ENCODE results near the gene METAP1. TPM values are rescaled to one million over a fixed set of nuclear protein-coding genes. Genes with fewer than 3 reads are reported as not detected.
"Not testable (repeated sequence)": the region's sequence is repeated elsewhere in the genome, so short reads cannot be mapped to it uniquely, and the experiment has no call there.

The METAP1 gene
- total RNA-seq, 2 donors from 2014 or later = 37.2 to 40.1 TPM

DNA sequence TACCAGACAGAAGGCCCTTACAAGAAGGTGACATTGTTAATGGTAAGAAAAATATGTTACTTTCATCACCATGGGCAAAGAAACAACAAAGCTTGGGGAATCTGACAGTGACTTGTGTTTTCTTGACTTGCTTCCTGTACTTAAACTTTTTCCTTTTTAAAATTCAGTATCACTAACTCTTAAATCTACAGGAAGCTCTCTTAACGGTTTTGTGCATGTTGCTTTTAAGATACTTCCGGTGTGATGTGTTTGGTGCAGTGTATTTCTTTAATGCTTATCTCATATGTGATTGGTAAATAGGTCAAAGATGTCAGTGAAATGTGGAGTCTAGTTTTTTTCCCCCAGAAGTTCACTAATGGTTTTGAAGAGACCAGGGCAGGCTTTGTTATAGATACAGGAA lies 47.8 kb downstream of the METAP1 start:
- DNase-seq = no peak
- H3K4me3 Mint-ChIP-seq = peak overlapping the region; percentile 73
- peak overlapping the region; percentile 86 for H3K27ac Mint-ChIP-seq
- no peaks in the 10 kb centered on the region for H3K9me3 ChIP-seq (ENCODE audit: control insufficient read depth, low read length, poor library complexity, severe bottlenecking)
- H3K36me3 Mint-ChIP-seq (ENCODE audit: low read depth) = peaks cover 8% of the 10 kb centered on the region
- H3K4me1 Mint-ChIP-seq = peaks cover 17% of the 10 kb centered on the region
- no peaks in the 10 kb centered on the region for H3K27me3 Mint-ChIP-seq
- ATAC-seq = peak; percentile 97

DNA sequence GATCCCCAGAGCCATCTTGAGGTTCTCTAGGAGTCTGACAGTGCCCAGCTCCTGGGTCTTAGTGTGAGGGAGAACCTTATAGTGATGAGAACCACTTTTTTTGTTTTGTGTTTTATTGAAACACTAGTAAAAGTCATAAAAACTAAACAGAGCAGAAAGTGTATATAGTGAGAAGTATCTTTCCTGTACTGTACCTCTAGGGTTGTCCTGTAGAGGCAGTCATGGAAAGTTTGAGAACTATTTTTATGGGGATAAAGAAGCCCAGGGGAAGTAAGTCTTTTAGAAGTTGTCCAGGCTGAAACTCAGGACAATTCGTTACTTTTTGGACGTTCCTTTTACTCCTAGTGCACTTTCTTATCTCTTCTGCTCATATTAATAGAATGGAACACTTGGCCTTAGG lies 52.2 kb downstream of the METAP1 start:
- H3K36me3 Mint-ChIP-seq (ENCODE audit: low read depth) = peaks cover 9% of the 10 kb centered on the region
- H3K27me3 Mint-ChIP-seq = no peaks in the 10 kb centered on the region
- no peaks in the 10 kb centered on the region for H3K9me3 ChIP-seq (ENCODE audit: control insufficient read depth, low read length, poor library complexity, severe bottlenecking)
- H3K4me3 Mint-ChIP-seq = no peak overlapping the region
- H3K27ac Mint-ChIP-seq = peak overlapping the region; percentile 90
- peaks cover 24% of the 10 kb centered on the region for H3K4me1 Mint-ChIP-seq
- DNase-seq = no peak
- ATAC-seq = no peak

DNA sequence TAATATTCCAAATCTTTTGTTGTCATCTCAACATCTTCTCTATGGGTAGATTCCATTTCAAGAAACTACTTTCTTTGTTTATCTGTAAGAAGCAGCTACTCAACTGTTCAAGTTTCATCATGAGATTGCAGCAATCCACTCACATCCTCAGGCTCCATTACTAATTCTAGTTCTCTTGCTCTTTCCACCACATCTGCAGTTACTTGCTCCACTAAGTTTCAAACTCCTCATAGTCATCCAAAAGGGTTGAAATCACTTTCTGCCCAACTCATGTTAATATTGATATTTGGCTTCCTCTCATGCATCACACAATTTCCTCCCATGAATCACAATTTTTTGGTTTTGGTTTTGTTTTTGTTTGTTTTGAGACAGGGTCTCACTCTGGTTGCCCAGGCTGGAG lies 57.4 kb downstream of the METAP1 start:
- Mint-ChIP-seq H3K4me3 (no peak overlapping the region), H3K27ac (peak overlapping the region; percentile 77), H3K4me1 (peaks cover 30% of the 10 kb centered on the region), H3K27me3 (no peaks in the 10 kb centered on the region), H3K36me3 (ENCODE audit: low read depth) (peaks cover 9% of the 10 kb centered on the region)
- DNase-seq (no peak), ATAC-seq (no peak)
- no peaks in the 10 kb centered on the region for H3K9me3 ChIP-seq (ENCODE audit: control insufficient read depth, low read length, poor library complexity, severe bottlenecking)

DNA sequence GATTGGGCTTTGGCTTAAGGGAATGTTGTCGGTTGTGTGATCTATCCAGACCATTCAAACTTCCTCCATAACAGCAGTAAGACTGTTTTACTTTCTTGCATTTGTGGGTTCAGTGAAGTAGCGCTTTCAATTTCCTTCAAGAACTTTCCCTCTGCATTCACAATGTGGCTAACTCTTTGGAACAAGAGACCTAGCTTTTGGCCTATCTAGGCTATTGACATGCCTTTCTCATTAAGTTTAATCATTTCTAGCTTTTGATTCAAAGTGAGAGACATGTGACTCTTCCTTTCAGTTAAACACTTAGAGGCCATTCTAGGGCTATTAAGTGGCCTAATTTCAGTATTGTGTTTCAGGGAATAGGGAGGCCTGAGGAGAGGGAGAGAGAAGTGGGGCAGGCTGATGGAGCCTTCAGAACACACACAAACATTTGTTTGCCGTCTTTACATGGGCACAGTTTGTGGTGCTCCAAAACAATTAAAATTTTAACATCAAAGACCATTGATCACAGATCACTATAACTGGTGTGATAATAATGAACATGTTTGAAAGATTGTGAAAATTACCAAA lies 59.0 kb downstream of the METAP1 start:
- H3K4me1 Mint-ChIP-seq = peaks cover 30% of the 10 kb centered on the region
- peaks cover 11% of the 10 kb centered on the region for H3K36me3 Mint-ChIP-seq (ENCODE audit: low read depth)
- no peaks in the 10 kb centered on the region for H3K9me3 ChIP-seq (ENCODE audit: control insufficient read depth, low read length, poor library complexity, severe bottlenecking)
- no peaks in the 10 kb centered on the region for H3K27me3 Mint-ChIP-seq
- H3K27ac Mint-ChIP-seq = peak overlapping the region; percentile 34
- DNase-seq (no peak), ATAC-seq (no peak)
- peak overlapping the region; percentile 28 for H3K4me3 Mint-ChIP-seq

DNA sequence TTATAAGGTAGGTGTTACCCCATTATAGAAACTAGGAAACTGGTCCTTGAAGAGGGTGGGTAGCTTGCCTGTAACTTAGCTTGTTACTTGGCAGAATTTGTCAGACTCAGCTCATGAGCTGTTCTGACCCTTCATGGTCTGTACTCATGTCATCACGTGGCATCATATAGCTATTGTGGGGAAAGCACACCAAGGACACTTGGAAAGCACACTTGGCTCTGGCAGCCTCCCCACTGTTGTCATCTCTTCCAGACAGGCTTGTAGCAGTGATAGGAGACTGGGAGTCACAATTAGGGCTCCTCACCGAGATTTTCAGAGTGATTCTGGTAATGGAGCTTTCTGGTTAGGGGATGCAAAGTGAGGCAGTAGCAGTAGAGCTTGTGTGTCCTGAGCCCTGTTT lies 62.7 kb downstream of the METAP1 start:
- ATAC-seq (no peak), DNase-seq (no peak)
- peaks cover 14% of the 10 kb centered on the region for H3K4me1 Mint-ChIP-seq
- H3K27me3 Mint-ChIP-seq = no peaks in the 10 kb centered on the region
- H3K9me3 ChIP-seq (ENCODE audit: control insufficient read depth, low read length, poor library complexity, severe bottlenecking) = no peaks in the 10 kb centered on the region
- peak overlapping the region; percentile 74 for H3K27ac Mint-ChIP-seq
- no peak overlapping the region for H3K4me3 Mint-ChIP-seq
- peaks cover 8% of the 10 kb centered on the region for H3K36me3 Mint-ChIP-seq (ENCODE audit: low read depth)

DNA sequence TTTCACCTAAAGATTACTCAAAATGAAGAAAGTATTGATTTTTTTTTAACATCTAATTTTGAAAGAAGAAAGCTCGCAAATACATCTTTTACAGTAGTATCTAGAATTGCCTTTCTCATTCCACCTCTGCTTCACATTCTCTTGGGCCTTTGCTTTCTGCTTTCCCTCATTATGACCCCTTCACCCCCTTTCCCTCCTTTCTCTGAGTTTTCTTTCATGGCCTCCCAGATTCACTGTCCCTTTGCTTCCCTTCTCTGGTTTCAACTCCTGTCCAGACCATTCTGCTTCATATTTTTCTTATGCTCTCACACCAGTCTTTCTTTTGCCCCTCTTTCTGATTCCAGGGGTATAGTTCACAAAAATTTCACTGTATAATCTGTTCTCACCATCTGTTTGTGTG lies 64.0 kb downstream of the METAP1 start:
- H3K27me3 Mint-ChIP-seq = no peaks in the 10 kb centered on the region
- peaks cover 7% of the 10 kb centered on the region for H3K4me1 Mint-ChIP-seq
- DNase-seq (no peak), ATAC-seq (no peak)
- H3K4me3 Mint-ChIP-seq = no peak overlapping the region
- no peaks in the 10 kb centered on the region for H3K9me3 ChIP-seq (ENCODE audit: control insufficient read depth, low read length, poor library complexity, severe bottlenecking)
- no peak overlapping the region for H3K27ac Mint-ChIP-seq
- H3K36me3 Mint-ChIP-seq (ENCODE audit: low read depth) = peaks cover 8% of the 10 kb centered on the region

DNA sequence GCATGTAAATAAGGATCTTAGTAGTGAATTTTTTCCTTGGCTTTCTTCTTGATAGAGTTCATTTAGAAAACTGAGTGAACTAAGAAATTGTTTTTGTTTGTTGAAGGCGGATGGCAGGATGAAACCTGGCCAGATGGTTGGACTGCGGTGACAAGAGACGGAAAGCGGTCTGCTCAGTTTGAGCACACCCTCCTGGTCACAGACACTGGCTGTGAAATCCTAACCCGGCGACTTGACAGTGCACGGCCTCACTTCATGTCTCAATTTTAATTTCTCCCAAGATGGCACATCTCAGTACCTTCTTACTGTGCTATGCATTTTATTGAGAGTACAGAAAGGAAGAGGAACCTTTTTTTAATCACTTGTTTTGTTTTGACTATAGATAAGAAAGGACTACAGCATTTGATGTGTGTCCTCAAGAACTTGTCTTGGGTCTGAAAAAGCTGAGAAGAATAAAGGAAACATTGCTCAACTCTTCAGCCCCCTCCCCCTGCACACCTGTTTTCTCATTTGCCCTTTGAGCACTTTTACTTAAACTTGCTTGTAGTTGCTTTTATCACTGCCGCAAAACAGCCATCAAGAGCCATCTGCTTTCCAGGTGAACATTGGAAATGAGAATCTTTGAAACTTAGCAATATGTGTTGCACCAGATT lies 65.7 kb downstream of the METAP1 start:
- H3K36me3 Mint-ChIP-seq (ENCODE audit: low read depth) = peaks cover 8% of the 10 kb centered on the region

DNA sequence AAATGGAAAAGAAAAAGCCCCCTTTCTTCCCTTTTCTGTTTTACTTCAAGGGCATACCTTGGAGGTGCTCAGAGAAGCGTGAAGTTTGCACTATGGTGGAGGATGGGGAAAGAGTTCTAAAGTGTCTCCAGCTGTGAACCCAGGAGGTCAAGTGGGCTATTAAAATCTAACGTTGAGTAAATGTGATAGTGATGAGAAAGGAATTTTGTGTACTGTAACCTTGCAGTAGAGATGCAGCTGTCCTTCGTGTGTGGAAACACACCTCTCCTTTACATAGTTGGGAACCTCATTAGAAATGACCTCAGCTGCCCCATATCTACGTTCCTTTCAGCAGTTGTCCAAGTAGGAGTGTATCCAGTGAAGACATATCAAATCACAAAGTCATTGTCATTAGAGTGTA lies 66.6 kb downstream of the METAP1 start:
- DNase-seq = no peak
- peaks cover 8% of the 10 kb centered on the region for H3K36me3 Mint-ChIP-seq (ENCODE audit: low read depth)
- H3K4me3 Mint-ChIP-seq = no peak overlapping the region
- no peaks in the 10 kb centered on the region for H3K9me3 ChIP-seq (ENCODE audit: control insufficient read depth, low read length, poor library complexity, severe bottlenecking)
- no peak overlapping the region for H3K27ac Mint-ChIP-seq
- H3K4me1 Mint-ChIP-seq = no peaks in the 10 kb centered on the region
- H3K27me3 Mint-ChIP-seq = no peaks in the 10 kb centered on the region
- no peak for ATAC-seq

More for the DNA sequence above, 65.7 kb downstream of the METAP1 start:
- no peak overlapping the region for H3K4me3 Mint-ChIP-seq
- H3K9me3 ChIP-seq (ENCODE audit: control insufficient read depth, low read length, poor library complexity, severe bottlenecking) = no peaks in the 10 kb centered on the region
- DNase-seq (no peak), ATAC-seq (no peak)
- H3K27me3 Mint-ChIP-seq = no peaks in the 10 kb centered on the region
- peak overlapping the region; percentile 86 for H3K27ac Mint-ChIP-seq
- peaks cover 1% of the 10 kb centered on the region for H3K4me1 Mint-ChIP-seq

DNA sequence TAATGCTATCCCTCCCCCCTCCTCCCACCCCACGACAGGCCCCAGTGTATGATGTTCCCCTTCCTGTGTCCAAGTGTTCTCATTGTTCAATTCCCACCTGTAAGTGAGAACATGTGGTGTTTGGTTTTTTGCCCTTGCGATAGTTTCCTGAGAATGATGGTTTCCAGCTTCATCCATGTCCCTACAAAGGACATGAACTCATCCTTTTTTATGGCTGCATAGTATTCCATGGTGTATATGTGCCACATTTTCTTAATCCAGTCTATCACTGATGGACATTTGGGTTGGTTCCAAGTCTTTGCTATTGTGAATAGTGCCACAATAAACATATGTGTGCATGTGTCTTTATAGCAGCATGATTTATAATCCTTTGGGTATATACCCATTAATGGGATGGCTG lies 70.0 kb downstream of the METAP1 start:
- not testable (repeated sequence) for H3K4me3 Mint-ChIP-seq; H3K36me3 Mint-ChIP-seq (ENCODE audit: low read depth); H3K9me3 ChIP-seq (ENCODE audit: control insufficient read depth, low read length, poor library complexity, severe bottlenecking); H3K27me3 Mint-ChIP-seq; H3K27ac Mint-ChIP-seq; DNase-seq; ATAC-seq; H3K4me1 Mint-ChIP-seq

DNA sequence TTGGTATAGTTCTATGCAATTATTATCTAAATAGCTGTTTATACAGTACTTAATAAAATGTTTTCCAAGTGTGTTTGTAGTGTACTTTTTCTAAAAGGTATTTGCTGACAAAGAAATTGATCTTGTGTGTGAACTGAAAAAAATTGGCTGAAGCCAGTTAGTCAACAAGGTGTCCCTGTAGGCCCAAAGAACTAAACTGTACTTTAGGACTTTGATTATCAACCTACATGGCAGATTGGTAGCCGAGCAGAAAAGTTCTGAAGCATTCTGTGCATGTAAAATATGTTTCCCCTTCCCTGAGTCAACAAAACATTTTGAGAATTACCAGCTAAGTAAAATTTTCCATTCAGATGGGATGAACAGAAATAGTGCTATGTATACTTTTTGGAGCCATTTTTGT lies 72.1 kb downstream of the METAP1 start:
- Mint-ChIP-seq H3K27me3 (no peaks in the 10 kb centered on the region), H3K36me3 (ENCODE audit: low read depth) (no peaks in the 10 kb centered on the region)

DNA sequence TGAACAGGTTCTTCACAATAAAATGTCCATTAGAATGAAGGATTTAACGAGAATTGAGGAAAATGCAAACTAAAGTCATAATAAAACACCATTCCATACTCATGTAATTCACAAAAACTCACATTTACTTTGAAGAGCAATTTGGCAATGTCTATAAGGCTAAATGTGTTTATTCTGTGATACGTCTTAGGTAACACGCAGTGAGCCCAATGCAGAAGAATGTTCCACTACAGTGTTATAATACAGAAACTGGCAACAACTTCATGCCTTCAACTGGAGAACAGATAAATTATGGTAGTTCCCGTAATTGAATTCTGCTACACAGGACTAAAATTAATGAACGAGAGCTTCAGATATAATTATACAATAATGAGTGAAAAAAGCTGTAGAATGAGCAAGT lies 75.6 kb downstream of the METAP1 start:
- Mint-ChIP-seq H3K4me3 (no peak overlapping the region), H3K4me1 (peaks cover 2% of the 10 kb centered on the region), H3K27me3 (no peaks in the 10 kb centered on the region), H3K36me3 (ENCODE audit: low read depth) (peaks cover 2% of the 10 kb centered on the region), H3K27ac (peak overlapping the region; percentile 9)
- H3K9me3 ChIP-seq (ENCODE audit: control insufficient read depth, low read length, poor library complexity, severe bottlenecking) = no peaks in the 10 kb centered on the region
- DNase-seq (no peak), ATAC-seq (no peak)

More for the DNA sequence above, 72.1 kb downstream of the METAP1 start:
- no peak overlapping the region for H3K4me3 Mint-ChIP-seq
- H3K27ac Mint-ChIP-seq = no peak overlapping the region
- no peak for ATAC-seq
- no peak for DNase-seq
- H3K4me1 Mint-ChIP-seq = no peaks in the 10 kb centered on the region
- H3K9me3 ChIP-seq (ENCODE audit: control insufficient read depth, low read length, poor library complexity, severe bottlenecking) = no peaks in the 10 kb centered on the region

DNA sequence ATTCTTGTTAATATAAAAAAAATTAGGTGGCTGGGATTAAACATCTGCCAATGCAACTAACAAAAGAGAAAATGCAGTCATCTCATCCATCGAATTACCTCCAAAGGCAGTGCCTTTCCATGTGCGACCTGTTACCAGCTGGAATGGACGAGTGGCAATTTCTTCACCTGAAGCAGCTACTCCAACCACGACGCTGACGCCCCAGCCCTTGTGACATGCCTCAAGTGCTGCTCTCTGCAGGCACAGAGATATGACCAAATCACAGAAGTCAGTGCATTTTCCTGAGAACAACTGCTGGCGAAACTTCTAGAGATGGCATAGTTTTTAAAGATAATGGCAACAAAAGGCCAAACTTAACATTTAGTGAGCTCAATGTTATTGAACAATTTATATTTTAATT lies 79.3 kb downstream of the METAP1 start:
- ATAC-seq = no peak
- no peak for DNase-seq
- Mint-ChIP-seq H3K4me3 (no peak overlapping the region), H3K27me3 (no peaks in the 10 kb centered on the region), H3K36me3 (ENCODE audit: low read depth) (peaks cover 2% of the 10 kb centered on the region), H3K27ac (no peak overlapping the region), H3K4me1 (peaks cover 10% of the 10 kb centered on the region)
- no peaks in the 10 kb centered on the region for H3K9me3 ChIP-seq (ENCODE audit: control insufficient read depth, low read length, poor library complexity, severe bottlenecking)

DNA sequence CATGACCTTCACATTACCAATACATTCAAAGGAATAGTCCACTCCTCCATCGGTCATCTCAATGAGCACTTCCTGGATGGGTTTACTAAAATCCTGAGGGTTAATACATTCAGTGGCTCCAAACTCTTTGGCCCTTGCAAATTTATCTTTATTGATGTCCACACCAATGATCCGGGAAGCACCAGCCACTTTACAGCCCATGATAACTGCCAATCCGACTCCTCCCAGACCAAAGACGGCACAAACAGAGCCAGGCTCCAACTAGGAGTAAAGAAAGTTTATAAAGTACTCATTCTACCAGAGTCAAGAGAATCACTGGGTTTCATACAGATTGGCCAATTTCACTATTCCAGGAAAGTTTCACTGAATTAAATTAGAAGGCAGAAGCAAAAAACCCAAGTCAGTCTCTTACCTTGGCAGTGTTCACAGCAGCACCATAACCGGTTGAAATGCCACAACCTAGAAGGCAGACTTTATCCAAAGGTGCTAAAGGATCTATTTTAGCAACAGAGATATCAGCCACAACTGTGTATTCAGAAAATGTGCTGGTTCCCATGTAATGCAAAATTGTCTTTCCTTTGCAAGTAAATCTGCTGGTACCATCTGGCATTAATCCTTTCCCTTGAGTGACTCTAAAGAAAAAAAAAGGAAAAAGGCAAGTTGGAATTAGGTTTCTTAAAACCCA lies 80.9 kb downstream of the METAP1 start:
- DNase-seq (no peak), ATAC-seq (no peak)
- peaks cover 12% of the 10 kb centered on the region for H3K4me1 Mint-ChIP-seq
- peaks cover 6% of the 10 kb centered on the region for H3K36me3 Mint-ChIP-seq (ENCODE audit: low read depth)
- H3K27me3 Mint-ChIP-seq = no peaks in the 10 kb centered on the region
- no peak overlapping the region for H3K27ac Mint-ChIP-seq
- H3K4me3 Mint-ChIP-seq = no peak overlapping the region
- H3K9me3 ChIP-seq (ENCODE audit: control insufficient read depth, low read length, poor library complexity, severe bottlenecking) = no peaks in the 10 kb centered on the region

DNA sequence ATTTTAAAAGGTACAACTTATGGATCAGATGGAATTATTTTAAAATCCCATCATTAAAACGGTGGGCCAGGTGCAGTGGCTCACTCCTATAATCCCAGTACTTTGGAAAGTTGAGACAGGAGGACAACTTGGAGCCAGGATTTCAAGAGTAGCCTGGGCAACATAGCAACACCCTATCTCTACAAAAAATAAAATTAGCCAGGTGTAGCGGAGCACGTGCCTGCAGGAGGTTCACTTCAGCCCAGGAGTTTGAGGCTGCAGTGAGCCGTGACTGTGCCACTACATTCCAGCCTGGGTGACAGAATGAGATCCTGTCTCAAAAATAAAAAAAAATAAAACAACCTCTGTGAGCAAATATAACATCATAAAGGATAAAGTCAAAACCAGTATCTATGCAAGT lies 81.7 kb downstream of the METAP1 start:
- Mint-ChIP-seq H3K4me3 (no peak overlapping the region), H3K36me3 (ENCODE audit: low read depth) (peaks cover 6% of the 10 kb centered on the region), H3K27ac (peak overlapping the region; percentile 45), H3K4me1 (peaks cover 12% of the 10 kb centered on the region), H3K27me3 (no peaks in the 10 kb centered on the region)
- no peak for ATAC-seq
- no peak for DNase-seq
- H3K9me3 ChIP-seq (ENCODE audit: control insufficient read depth, low read length, poor library complexity, severe bottlenecking) = no peaks in the 10 kb centered on the region
